ENCODE results near the gene VAV1. TPM values are rescaled to one million over a fixed set of nuclear protein-coding genes. Genes with fewer than 3 reads are reported as not detected.

VAV1 gene
- total RNA-seq, 4 donors from 2014 or later, result 4.0 to 16.2 (median 5.8) TPM

GRCh38 chr19:6734096-6734696 is 38.3 kb upstream of the VAV1 start:
- WGBS, 2 donors, result 75 to 78% methylated on average over 20 of the region's 20 CpGs

GRCh38 chr19:6735181-6735911 is 37.2 kb upstream of the VAV1 start:
- DNase-seq (ENCODE audit: low spot score in 2 of 2), result no peak
- no peak for TF ChIP-seq POLR2A (IDR thresholded peaks at IDR 0.05)
- TF ChIP-seq CTCF (IDR thresholded peaks at IDR 0.05), result no peak
- TF ChIP-seq EP300 (IDR thresholded peaks at IDR 0.05), result no peak
- H3K27ac ChIP-seq, result peak overlapping the region in 3 of 4 donors; percentile 97 to 98 (median 98)

More at GRCh38 chr19:6734096-6734696, 38.3 kb upstream of the VAV1 start:
- H3K27me3 ChIP-seq, result no peaks in the 10 kb centered on the region
- H3K9me3 ChIP-seq, result no peaks in the 10 kb centered on the region
- DNase-seq (ENCODE audit: low spot score in 2 of 2), result no peak
- H3K4me3 ChIP-seq, result no peak overlapping the region
- H3K4me1 ChIP-seq, result peaks cover 0 to 54% (median 27%) of the 10 kb centered on the region in 4 donors
- H3K27ac ChIP-seq, result no peak overlapping the region
- TF ChIP-seq POLR2A (IDR thresholded peaks at IDR 0.05) (no peak), CTCF (IDR thresholded peaks at IDR 0.05) (no peak), EP300 (IDR thresholded peaks at IDR 0.05) (no peak)
- peaks cover 0 to 56% (median 0%) of the 10 kb centered on the region in 3 donors for H3K36me3 ChIP-seq

GRCh38 chr19:6736169-6736916 is 36.2 kb upstream of the VAV1 start:
- WGBS, 2 donors, result 31% methylated on average over 22 to 24 of the region's 25 CpGs

More at GRCh38 chr19:6735181-6735911, 37.2 kb upstream of the VAV1 start:
- Histone ChIP-seq H3K9me3 (no peaks in the 10 kb centered on the region), H3K36me3 (peaks cover 0 to 50% (median 0%) of the 10 kb centered on the region in 3 donors), H3K27me3 (no peaks in the 10 kb centered on the region), H3K4me1 (peaks cover 0 to 44% (median 28%) of the 10 kb centered on the region in 4 donors), H3K4me3 (no peak overlapping the region)
- WGBS, 2 donors, result 43 to 57% methylated on average over 15 of the region's 15 CpGs

GRCh38 chr19:6736917-6737283 is 35.6 kb upstream of the VAV1 start:
- peaks cover 0 to 45% (median 31%) of the 10 kb centered on the region in 4 donors for H3K4me1 ChIP-seq
- peak overlapping the region; percentile 66 to 95 (median 80) for H3K4me3 ChIP-seq
- H3K27me3 ChIP-seq, result no peaks in the 10 kb centered on the region
- WGBS, 2 donors, result 0 to 1% methylated on average over 9 to 16 of the region's 16 CpGs
- peak overlapping the region; percentile 92 to 98 (median 98) for H3K27ac ChIP-seq
- peaks cover 0 to 35% (median 0%) of the 10 kb centered on the region in 3 donors for H3K36me3 ChIP-seq
- DNase-seq (ENCODE audit: low spot score in 2 of 2), result no peak
- no peak for TF ChIP-seq POLR2A (IDR thresholded peaks at IDR 0.05)
- TF ChIP-seq EP300 (IDR thresholded peaks at IDR 0.05), result no peak
- TF ChIP-seq CTCF (IDR thresholded peaks at IDR 0.05), result no peak
- no peaks in the 10 kb centered on the region for H3K9me3 ChIP-seq

More at GRCh38 chr19:6736169-6736916, 36.2 kb upstream of the VAV1 start:
- peaks cover 0 to 40% (median 29%) of the 10 kb centered on the region in 4 donors for H3K4me1 ChIP-seq
- peaks cover 0 to 40% (median 0%) of the 10 kb centered on the region in 3 donors for H3K36me3 ChIP-seq
- H3K4me3 ChIP-seq, result peak overlapping the region; percentile 66 to 95 (median 80)
- peak overlapping the region; percentile 92 to 98 (median 98) for H3K27ac ChIP-seq
- DNase-seq (ENCODE audit: low spot score in 2 of 2), result peak in 1 of 2 donors; percentile 59
- no peaks in the 10 kb centered on the region for H3K9me3 ChIP-seq
- no peaks in the 10 kb centered on the region for H3K27me3 ChIP-seq
- TF ChIP-seq EP300 (IDR thresholded peaks at IDR 0.05) (peak in 1 of 2 donors; percentile 41), POLR2A (IDR thresholded peaks at IDR 0.05) (peak in 1 of 2 donors; percentile 22), CTCF (IDR thresholded peaks at IDR 0.05) (peak; percentile 48 to 73 (median 58))

Measured in tibial nerve (tissue), 4 donors.